GM21367 (cell line): ENCODE data around the gene ZNF622.

Experiments used
- ATAC-seq: cut with Tn5 transposase; IDR thresholded peaks from one replicate; pipeline ENCODE4 v1.9.1; 2021; ENCODE audit not compliant: unreplicated experiment

The ZNF622 gene, protein sequence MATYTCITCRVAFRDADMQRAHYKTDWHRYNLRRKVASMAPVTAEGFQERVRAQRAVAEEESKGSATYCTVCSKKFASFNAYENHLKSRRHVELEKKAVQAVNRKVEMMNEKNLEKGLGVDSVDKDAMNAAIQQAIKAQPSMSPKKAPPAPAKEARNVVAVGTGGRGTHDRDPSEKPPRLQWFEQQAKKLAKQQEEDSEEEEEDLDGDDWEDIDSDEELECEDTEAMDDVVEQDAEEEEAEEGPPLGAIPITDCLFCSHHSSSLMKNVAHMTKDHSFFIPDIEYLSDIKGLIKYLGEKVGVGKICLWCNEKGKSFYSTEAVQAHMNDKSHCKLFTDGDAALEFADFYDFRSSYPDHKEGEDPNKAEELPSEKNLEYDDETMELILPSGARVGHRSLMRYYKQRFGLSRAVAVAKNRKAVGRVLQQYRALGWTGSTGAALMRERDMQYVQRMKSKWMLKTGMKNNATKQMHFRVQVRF

DNA sequence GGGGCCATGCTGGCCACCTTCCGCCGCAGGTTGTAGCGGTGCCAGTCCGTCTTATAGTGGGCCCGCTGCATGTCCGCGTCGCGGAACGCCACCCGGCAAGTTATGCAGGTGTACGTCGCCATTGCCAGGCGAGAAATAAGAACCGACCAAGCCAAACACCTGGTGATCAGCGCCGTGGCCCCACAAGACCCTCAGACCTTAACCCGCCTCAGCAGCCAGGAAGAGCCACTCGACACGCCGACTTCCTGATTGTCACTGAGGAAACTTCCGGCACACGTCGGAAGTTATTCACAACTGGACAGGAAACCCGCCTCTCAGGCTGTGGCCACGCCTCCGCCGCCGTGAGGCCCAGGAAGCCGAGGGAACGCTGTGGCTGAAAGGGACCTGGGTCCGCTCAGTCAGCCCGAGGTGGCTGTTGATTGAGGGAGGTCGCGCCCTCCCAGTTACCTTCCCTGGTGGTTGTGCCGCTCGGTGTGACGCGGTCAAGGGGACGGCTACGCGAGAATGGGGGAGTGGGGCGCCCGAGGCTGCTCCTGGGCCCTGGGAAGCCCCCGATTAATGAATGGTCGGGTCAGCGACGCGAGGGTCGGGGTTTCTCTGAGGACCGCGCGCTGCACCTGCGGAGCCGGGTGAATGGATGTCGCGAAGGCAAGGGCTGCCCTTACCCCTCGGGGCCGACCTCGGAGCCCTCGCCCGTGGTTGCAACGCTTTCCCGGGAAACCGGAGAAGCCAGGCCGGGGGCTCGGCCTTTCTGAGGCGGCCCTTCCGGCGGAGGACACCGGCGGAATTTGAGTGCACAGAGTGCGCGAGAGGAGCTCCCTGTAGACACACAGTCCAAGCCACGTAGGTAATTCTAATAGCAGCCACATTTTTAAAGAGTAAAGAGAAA is at the start of gene ZNF622:
Gene ZNF622 (minus strand): TSS at position 257 of the 889 bp plus-strand sequence. CDS start 135 bp downstream, at position 122.
- peak; percentile 81 for ATAC-seq

DNA sequence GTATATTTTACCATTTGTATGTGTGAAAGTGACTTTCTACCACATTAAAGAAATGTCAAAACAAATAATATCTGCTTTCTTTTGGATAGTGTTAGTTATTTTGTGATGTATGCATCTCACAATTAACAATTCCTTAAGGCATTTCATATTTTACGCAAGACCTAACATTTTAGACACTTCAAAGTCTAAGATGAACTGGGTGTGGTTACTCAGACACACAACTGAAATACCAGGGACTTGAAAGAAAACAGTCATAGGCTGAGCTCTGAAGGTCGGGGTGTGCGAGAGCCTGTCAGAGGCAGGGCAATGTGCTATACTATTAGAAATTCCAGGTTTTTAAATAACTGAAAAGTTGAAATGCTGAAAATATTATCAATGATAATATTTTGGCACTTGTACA is 44.5 kb upstream of the ZNF622 start:
- ATAC-seq = no peak

DNA sequence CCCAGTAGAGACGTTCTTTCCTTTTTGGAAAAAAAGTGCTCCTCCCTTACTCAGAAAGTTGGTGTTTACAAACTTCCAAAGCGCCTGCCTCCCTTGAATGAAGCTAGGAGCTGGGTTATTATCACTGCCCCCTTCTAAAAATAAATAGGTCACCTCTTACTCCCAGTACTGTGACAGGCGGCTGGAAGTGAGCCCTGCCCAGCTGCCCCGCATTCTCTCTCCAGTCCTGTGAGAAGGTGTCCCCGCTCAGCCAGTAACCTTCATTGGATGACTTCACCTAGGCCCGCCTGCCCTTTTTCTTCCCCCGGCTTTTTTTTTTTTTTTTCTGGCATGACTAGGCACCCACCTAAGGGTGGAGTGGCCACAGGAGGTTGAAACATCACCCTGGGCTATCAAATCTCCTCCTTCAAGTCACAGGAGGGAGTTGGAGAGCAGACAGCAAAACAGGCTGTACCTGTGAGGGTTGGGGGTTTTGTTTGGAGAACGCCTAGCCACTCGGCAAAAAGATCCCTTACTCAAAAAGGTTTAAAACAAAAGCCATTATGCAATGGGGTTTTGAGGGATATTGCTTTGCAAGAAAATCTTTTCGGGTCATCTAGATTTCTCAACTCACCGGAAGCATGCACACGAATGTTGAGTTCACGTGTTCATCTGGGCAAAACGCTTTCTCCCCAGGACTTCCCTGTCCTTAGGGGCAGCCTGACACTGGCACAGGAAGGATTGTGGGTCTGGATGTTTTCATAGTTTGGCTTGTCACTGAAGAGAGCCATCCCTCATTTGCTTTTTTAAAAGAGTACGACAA is 43.3 kb upstream of the ZNF622 start:
- no peak for ATAC-seq

DNA sequence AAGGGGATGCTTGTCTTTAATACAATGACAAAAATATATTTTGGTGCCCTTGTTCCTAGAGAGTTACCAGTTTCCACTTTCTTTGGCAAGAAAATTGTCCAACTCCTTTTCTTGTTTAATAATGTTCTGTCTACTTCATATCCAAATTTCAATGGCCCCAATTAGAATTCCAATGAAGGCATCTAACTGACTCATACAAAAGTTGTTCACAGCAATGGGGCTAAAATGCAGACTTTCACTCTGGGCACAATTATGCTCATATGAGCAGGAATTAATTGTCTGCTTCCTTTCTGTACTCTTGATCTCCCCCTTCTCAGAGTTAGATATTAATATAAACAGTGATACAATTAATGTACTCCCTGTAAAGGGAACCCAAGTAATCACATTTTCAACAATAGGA is 42.1 kb upstream of the ZNF622 start:
- ATAC-seq = no peak

DNA sequence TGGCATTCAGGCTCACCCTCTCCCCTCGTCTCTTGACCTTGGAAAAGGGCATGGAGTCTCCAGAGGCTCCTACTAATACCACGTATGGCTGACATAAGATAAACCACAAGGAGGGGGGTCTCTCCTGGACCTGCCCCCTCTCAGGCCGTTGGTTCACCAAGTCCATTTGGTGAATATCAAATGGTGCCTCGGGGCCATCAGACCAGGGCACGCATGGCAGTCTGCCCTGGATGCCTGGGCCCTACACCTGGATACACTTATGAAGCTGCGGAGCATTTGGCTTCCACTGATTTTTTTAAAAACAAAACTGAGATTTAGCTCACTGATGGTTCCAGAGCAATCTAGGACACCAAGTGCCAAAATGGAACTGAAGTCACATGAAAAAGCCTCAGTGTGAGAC is 40.3 kb upstream of the ZNF622 start:
- ATAC-seq = no peak

DNA sequence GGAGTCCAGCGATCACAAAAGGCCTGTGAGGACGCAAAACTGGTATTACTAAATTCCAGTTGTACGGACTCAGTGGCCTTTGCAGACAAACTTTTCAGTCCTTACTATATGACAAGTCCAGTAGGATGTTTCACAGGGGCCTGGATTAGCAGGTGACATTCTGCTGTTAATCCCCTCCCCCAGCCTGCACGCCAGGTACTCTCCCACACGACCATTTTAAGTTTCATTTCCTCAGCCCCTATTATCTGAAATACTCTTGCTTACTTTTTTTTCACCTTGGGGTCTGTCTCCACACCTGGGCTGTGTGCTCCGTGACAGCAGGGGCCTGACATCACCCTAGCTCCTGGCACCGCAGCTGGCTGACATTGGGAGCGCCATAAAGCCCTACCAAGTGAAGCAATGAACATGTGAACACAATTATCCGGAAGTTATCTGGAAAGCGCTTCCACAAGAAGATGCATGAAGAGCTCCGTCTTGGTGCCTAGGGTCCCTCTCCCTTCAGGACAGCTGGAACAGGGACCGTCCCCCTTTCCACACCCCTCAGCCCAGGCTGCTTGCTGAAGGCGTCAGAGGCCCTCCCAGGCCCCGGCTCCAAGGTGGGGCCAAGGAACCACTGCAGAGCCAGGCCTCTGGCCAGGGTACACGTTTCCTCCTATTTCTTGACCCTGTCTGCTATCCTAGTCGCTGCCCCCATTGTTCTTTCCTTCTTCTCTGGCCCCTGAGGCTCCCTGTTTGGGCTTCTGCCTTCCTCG is 39.7 kb upstream of the ZNF622 start:
- ATAC-seq = no peak

DNA sequence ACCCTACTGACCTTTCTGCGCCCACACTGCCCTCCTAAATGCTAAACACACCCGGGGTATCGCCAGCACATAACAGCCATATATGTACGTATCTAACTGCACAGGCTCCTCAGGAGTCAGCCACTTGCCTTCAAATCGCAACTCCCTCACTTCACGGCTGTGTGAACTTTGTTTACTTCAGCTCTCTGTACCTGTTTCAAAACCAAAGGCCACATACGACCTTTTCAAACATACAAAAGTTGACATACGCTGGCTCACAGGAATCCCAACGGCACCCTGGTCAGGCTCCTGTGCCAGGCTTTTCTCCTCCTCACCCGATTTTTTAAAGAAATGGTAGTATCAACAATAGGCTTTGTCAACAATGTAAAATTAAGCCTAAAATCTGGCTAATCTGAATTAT is 39.0 kb upstream of the ZNF622 start:
- ATAC-seq = no peak

DNA sequence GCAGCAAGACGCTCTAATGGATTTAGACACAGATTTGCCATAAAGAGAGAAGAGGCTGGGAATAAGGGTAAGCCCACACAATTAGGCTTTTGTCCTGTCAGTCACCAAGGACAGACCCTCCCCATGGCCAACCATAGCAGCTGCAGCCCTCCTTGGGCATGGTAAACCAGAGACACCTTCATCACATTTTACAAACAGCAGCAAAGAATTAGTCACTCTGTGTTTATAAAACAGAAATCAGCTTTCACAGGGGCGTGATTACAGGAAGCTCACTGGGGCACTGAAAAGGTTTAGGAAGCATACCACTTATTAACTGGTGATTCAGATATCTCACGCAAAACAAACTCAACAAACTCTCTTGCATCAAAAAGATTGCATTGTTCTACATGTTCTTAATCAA is 37.3 kb upstream of the ZNF622 start:
- ATAC-seq = no peak

DNA sequence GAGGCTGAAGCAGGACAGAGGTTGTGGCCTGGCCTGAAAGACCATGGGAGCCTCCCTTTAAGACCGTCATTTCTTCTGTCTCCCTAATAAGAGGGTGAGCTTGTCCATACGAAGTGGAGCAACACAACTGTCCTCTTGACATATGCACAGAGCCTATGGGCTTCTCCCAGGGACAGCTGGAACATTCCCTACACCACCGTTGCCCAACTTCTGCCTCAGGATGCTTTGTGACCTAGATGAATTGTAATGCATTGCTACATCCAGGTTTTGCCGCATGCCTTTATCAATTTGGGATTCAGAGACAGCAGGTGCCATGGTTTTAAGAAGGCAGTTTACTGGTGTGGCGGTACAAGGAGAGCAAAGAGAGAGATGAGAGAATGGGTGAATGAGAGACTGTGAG is 34.4 kb upstream of the ZNF622 start:
- no peak for ATAC-seq

DNA sequence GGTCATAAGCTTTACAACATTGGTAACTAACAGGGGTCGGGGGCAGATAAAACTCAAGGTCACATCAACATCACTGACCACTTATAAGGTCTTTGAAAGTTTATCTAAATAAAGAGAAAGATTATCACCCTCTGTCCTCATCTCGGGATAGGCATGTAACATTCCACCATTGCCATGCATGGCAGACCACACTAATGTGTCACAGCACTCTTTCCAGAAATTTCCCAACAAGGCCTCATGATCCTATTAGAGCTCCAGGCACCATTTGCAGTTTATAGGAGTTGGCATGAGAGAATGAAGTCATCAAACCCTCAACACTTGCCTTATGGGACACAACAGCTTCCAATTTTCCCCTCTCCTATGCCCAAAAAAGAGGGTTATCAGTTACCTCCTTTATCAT is 31.9 kb upstream of the ZNF622 start:
- no peak for ATAC-seq

DNA sequence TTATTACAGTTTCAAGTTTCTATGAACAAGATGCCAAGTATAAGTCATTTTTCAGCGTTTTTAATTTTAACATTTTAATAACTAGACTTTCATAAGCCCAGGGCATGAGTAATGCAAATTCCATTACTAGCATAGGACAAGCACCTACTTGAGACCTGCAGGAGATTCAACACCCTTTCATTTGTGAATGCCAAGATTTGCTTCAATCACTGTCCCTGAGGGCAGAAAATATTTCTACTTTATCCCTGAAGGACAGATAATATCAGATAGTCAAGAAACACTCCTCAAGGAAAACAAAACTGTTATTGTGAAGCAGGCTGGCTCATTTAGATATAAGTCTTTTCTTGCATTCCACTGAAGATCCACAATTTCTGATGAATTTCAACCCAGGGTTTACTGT is 27.7 kb upstream of the ZNF622 start:
- no peak for ATAC-seq

DNA sequence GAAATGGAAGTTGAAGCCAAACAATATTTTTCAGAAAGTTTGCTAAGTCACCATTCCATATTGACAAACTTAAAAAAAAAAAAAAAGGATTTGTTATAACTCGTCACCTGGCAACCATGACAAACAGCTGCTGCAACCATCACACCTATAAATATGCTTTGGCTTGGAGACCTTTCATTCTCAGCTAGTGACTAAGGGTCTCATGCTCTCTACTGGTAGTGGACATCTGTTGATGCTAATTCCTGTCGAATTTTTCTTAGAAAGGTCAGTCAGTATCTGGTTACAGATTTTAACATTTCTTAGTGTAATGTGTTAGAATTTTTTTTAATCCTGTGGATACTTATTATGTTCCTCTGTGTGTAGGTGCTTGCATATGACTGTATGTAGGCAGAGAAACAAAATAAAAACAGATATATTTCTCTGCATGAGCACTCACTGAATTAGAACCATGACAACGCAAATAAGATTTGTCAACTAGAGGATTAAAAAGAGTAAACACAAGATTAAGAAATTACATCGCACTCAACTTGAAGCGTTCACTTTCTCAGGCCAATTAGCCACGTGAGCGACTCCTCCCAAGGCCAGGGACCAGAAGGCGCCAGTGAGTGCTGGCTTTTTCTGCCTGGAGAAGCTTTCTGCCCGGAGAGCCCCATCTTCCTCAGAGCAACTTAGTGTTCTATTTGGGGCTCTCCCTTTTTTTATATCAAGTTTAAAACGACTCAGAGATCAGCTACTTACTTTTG is 27.0 kb upstream of the ZNF622 start:
- no peak for ATAC-seq

DNA sequence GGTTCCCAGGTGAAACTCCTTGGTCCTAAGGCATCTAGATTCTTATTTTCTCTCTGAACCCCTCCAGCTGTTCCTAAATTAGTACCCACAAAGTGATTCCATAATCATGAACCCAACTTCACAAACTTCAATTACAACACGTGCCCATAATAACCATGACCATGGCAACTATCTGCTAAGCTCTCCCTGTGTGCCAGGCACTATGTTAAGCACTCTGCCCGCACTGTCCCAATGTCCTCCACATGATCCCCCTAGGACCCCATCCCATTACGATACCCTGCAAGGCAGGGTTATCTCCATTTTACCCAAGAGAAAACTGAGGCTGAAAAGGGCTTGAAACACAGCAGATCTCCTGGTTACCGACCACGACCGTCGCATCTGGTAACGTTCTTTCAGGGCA is 25.3 kb upstream of the ZNF622 start:
- ATAC-seq = no peak

DNA sequence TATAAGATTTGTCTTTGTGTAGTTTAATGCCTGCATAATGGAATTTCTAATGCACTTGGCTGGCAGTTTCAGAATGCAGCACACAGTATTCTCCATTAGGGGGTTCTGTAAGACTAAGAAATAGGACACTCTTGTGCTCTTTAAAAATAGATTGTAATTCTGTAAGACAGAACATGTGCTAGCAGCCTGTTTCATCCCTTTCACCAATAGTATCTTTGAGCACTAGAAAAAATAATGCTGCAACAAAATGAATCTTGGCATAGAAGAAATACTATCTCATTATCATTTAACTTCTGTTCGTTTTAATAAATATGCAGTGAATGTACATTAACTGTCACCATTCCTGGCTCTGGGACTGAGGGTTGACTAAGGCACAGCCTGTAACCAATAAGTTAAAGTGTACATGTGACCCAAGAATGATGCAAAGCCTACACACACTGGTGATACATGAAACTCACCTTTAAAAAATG is 23.8 kb upstream of the ZNF622 start:
- peak; percentile 79 for ATAC-seq

DNA sequence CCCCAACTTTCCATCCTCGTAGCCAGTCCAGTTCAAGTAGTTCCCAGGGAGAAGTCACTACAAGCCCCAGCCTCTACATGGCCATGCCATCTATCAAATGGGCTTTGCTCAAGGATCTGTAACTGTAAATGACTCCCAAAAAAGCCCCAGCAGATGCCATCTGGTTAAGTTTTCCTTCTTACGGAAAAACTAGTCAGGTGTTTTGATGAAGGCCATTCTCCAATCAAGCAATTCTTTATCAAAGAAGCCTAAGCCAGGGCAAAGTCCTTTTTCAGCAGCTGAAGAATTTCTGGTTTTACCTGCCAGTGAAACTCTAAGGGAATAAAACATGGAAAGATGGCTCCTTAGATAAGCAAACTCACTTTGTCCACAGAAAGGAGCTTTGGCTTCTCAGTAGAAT is 21.9 kb upstream of the ZNF622 start:
- no peak for ATAC-seq

DNA sequence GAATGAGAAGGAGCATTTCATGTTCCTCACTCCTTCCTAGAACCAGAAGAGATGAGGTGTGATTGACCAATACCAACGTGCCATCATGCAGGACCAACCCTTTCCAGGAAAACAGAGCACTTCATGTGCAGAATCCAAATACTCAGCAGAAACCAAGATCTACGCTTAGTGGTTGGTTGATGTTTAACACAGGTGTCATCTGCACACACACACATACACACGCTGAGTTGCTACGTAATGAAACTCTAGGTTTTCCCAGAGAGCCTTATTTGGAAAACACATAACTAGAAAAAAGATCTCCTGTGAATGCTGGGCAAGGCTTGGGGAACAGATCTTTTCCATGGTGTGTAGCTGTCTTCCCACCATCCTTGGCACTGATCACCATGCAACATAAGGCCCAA is 21.1 kb upstream of the ZNF622 start:
- no peak for ATAC-seq

DNA sequence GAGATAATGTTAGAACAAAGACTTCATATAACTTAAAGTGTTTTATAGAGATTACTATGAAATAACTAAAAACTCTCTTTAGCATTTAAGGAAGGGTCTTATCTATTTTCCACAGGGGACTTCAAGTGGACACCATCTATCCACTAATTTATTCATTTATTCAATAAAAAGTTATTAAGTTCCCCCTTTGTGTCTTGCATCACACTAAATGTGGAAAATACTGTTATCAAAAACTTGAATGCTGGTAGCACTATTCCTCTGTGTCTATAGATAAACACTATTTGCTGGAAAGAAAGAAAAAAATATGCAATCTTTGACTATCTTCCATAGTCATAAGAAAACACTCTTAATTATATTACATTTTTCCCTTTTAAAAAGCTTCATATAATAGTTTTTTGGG is 20.1 kb upstream of the ZNF622 start:
- no peak for ATAC-seq

DNA sequence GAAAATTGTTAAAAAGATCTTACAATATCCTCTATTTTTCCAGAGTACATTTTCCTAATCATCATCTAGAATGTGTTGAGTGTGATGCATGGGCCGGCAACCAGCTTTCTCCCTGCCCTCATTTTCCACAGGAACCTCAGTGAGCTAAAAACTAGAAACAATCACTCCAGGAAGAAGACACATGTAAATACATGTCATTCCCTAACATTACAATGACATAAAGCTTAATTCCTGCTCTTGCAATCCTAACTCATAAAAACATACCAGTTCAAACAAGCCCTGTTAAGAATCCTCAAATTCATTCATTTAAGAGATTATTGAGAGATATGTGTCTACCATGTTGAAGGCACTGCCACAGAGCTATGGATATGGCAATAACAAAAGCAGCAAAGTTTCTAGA is 18.5 kb upstream of the ZNF622 start:
- no peak for ATAC-seq

DNA sequence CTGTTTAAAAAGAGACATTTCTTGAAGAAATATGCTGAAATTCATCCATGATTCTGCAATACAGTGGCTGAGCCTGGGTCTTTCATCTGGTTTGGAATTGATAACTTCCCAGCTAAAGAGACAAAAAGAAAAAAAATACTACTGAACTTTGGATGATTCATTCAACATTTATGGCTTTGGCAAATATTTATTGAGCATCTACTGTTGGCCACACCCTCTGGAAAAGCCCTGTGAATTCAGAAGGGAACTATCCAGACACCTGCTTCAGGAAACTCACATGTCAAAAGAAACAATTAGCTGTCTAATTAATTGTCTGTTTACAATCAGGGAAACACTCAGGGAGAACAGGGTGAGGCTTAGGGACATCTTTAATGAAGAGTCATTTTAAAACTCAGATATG is 17.8 kb upstream of the ZNF622 start:
- no peak for ATAC-seq

DNA sequence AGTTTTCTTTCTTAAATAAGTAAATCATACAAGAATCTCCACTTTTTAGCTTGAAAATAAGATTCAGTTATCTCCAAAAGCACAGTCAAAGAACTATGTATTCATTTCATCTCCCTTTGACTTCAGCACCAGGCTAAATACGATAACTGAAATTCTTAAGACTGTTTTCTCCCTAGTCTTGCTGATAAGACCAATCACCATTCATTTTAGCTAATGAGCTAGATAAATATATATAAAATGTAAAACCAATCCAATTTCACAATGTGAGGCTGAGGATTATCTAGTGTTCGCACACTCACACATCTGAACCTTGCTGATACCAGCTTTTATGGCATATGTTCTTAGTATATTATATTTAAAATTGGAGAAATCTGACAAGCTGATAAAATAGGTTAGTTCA is 17.3 kb upstream of the ZNF622 start:
- no peak for ATAC-seq
